GM19043 (cell line): ENCODE data around the gene TNFAIP2.
A peak's percentile ranks its signal among the peaks of the same experiment; 100 is the strongest.

ENCODE experiments used
- ATAC-seq: cut with Tn5 transposase; IDR thresholded peaks from one replicate; pipeline ENCODE4 v1.9.1; 2021; ENCODE audit warnings: low read depth; ENCODE audit not compliant: unreplicated experiment

TNFAIP2 gene

GRCh38 chr14:103133210-103134140, 10.2 kb downstream of the TNFAIP2 start:
- no peak for ATAC-seq

- ATAC-seq, result no peak
These were observed 11.1 kb downstream of the TNFAIP2 start for GRCh38 chr14:103134405-103134804.

- no peak for ATAC-seq
These were observed 11.7 kb downstream of the TNFAIP2 start for GRCh38 chr14:103134919-103135318.

GRCh38 chr14:103135333-103136260, 12.3 kb downstream of the TNFAIP2 start:
- ATAC-seq, result no peak

- ATAC-seq, result no peak
These were observed 13.4 kb downstream of the TNFAIP2 start for GRCh38 chr14:103136388-103137271.

GRCh38 chr14:103137689-103138300, 14.5 kb downstream of the TNFAIP2 start:
- no peak for ATAC-seq

- no peak for ATAC-seq
These were observed 15.3 kb downstream of the TNFAIP2 start for GRCh38 chr14:103138301-103139131.

- no peak for ATAC-seq
These were observed 16.1 kb downstream of the TNFAIP2 start for GRCh38 chr14:103139132-103140025.

- peak; percentile 71 for ATAC-seq
These were observed 17.3 kb downstream of the TNFAIP2 start for GRCh38 chr14:103140316-103141109.

GRCh38 chr14:103141117-103141796, 18.0 kb downstream of the TNFAIP2 start:
- peak; percentile 31 for ATAC-seq

- no peak for ATAC-seq
These were observed 18.8 kb downstream of the TNFAIP2 start for GRCh38 chr14:103142026-103142425.

GRCh38 chr14:103142721-103143302, 19.6 kb downstream of the TNFAIP2 start:
- no peak for ATAC-seq

- no peak for ATAC-seq
These were observed 20.2 kb downstream of the TNFAIP2 start for GRCh38 chr14:103143506-103143905.

GRCh38 chr14:103144085-103144484, 20.8 kb downstream of the TNFAIP2 start:
- no peak for ATAC-seq

GRCh38 chr14:103146141-103146709, 23.0 kb downstream of the TNFAIP2 start:
- no peak for ATAC-seq
